GM12878 (cell line): ENCODE results near the gene SARS2. TPM values are rescaled to one million over a fixed set of nuclear protein-coding genes. Genes with fewer than 3 reads are reported as not detected.

ENCODE experiments used
- ATAC-seq: fragments of 200-7000 bp; cut with Tn5 transposase; 3 replicates; pipeline ENCODE4 v1.9.1; 2020; ENCODE audit warnings: mild to moderate bottlenecking, moderate library complexity
- BruUV-seq: library from RNA; stranded (reverse); fragments of 400-500 nt; replicated peaks from 2 replicates; lab custom pipeline; 2021; lab: Mats Ljungman, UMichigan
- CTCF ChIA-PET: fragments of 300-600 bp; sonication (Branson Sonifier 250); formaldehyde crosslinking; extraction: SDS; loops from one replicate; lab custom pipeline; 2021; ENCODE audit warnings: inconsistent platforms; lab: Yijun Ruan, JAX
- POLR2A ChIA-PET: fragments of 350-600 bp; formaldehyde crosslinking; extraction: SDS; loops from one replicate; lab custom pipeline; 2021; ENCODE audit warnings: inconsistent platforms; lab: Charles Lee
- RAD21 ChIA-PET: fragments of 300-600 bp; sonication (Branson Sonifier 250); formaldehyde crosslinking; loops from one replicate; lab custom pipeline; 2023; ENCODE audit warnings: antibody characterized with exemption; ENCODE audit not compliant: unreplicated experiment; lab: Charles Lee
- SMC1A ChIA-PET: fragments of 300-600 bp; sonication (Branson Sonifier 250); formaldehyde crosslinking; loops from one replicate; lab custom pipeline; 2023; ENCODE audit not compliant: unreplicated experiment, uncharacterized antibody; lab: Charles Lee
- DNase-seq: peaks from one replicate; pipeline ENCODE4 v3.0.0-alpha.2; 2011; ENCODE audit warnings: low read depth, low spot score
- FAIRE-seq: peaks from 3 replicates; lab custom pipeline; 2011; peaks lifted over from hg19 to GRCh38; lab: Jason Lieb, UNC
- H2AFZ ChIP-seq: 2 replicates; pipeline ENCODE4 v1.6.0; 2011; ENCODE audit warnings: low read depth, low read length, control low read depth; ENCODE audit not compliant: control insufficient read depth
- H3K27ac ChIP-seq: 2 replicates; pipeline ENCODE4 v1.5.1; 2011; ENCODE audit warnings: control low read depth; ENCODE audit not compliant: control insufficient read depth, insufficient read depth
- H3K27me3 ChIP-seq, 2 experiments: replicated peaks in 1 of 2; 2 replicates each; pipeline versions ENCODE4 v1.6.0 to v1.6.1; 2011; ENCODE audit warnings: low read length in 1 of 2; ENCODE audit not compliant: control insufficient read depth in 2 of 2, insufficient read depth in 2 of 2
- H3K36me3 ChIP-seq, 2 experiments: 2 replicates each; pipeline ENCODE4 v1.5.1; 2011; ENCODE audit warnings: low read length in 1 of 2; ENCODE audit not compliant: control insufficient read depth in 2 of 2, insufficient read depth in 2 of 2
- H3K4me1 ChIP-seq: 2 replicates; pipeline ENCODE4 v1.6.1; 2011; ENCODE audit warnings: mild to moderate bottlenecking, low read length, moderate library complexity, mixed read lengths; ENCODE audit not compliant: control insufficient read depth, insufficient read depth
- H3K4me2 ChIP-seq: 2 replicates; pipeline ENCODE4 v1.6.0; 2011; ENCODE audit warnings: control low read depth; ENCODE audit not compliant: control insufficient read depth, insufficient read depth
- H3K4me3 ChIP-seq: fragments of 200-600 bp; sonication (generic); 2 replicates; pipeline ENCODE4 v1.5.1; 2016
- H3K79me2 ChIP-seq: 2 replicates; pipeline ENCODE4 v1.6.0; 2011; ENCODE audit warnings: low read length; ENCODE audit not compliant: control insufficient read depth, insufficient read depth
- H3K9ac ChIP-seq: 2 replicates; pipeline ENCODE4 v1.8.0; 2011; ENCODE audit warnings: low read length, control low read depth, mixed read lengths; ENCODE audit not compliant: control insufficient read depth, insufficient read depth
- H3K9me3 ChIP-seq: replicated peaks from 3 replicates; pipeline ENCODE4 v1.5.1; 2011; ENCODE audit warnings: mild to moderate bottlenecking, low read length; ENCODE audit not compliant: control insufficient read depth, insufficient read depth
- H4K20me1 ChIP-seq: 2 replicates; pipeline ENCODE4 v1.6.0; 2011; ENCODE audit not compliant: control insufficient read depth, insufficient read depth
- CBFB ChIP-seq: IDR thresholded peaks from 2 replicates; pipeline ENCODE4 v1.6.1; 2016; ENCODE audit warnings: antibody characterized with exemption, low read depth
- CREM ChIP-seq: IDR thresholded peaks from 2 replicates; pipeline ENCODE4 v1.6.1; 2014; ENCODE audit warnings: antibody characterized with exemption, low read depth
- CTCF ChIP-seq, 3 experiments: IDR thresholded peaks in 2 of 3; conservative IDR thresholded peaks in 1 of 3; 2 replicates each; pipeline ENCODE4 v1.5.1; 2011; ENCODE audit warnings: low read depth in 3 of 3, low read length in 3 of 3, mild to moderate bottlenecking in 3 of 3, control low read depth in 2 of 3, moderate library complexity in 2 of 3, inconsistent platforms in 1 of 3, mixed read lengths in 1 of 3; ENCODE audit not compliant: control insufficient read depth in 2 of 3, insufficient read depth in 1 of 3; ENCODE audit errors: extremely low read depth in 1 of 3
- FOXK2 ChIP-seq: fragments of 450-650 bp; IDR thresholded peaks from 2 replicates; pipeline ENCODE4 v1.6.1; 2017; ENCODE audit warnings: mild to moderate bottlenecking, moderate library complexity
- GATAD2B ChIP-seq: fragments of 450-650 bp; conservative IDR thresholded peaks from 2 replicates; pipeline ENCODE4 v1.6.1; 2017; ENCODE audit warnings: low read depth, mild to moderate bottlenecking, moderate library complexity
- NFYA ChIP-seq: IDR thresholded peaks from 2 replicates; pipeline ENCODE4 v1.6.1; 2011; ENCODE audit warnings: low read depth, mild to moderate bottlenecking, low read length, improper control_type of control experiment, borderline replicate concordance
- NR2F1 ChIP-seq: fragments of 450-650 bp; conservative IDR thresholded peaks from 2 replicates; pipeline ENCODE4 v1.6.1; 2017; ENCODE audit warnings: mild to moderate bottlenecking
- POLR2A ChIP-seq: IDR thresholded peaks from 2 replicates; pipeline ENCODE4 v1.6.1; 2011; ENCODE audit warnings: low read depth, mild to moderate bottlenecking, low read length
- RAD21 ChIP-seq: IDR thresholded peaks from 2 replicates; pipeline ENCODE4 v1.6.1; 2011; ENCODE audit warnings: mild to moderate bottlenecking, low read depth, low read length, moderate library complexity; ENCODE audit not compliant: insufficient read depth
- RB1 ChIP-seq: fragments of 450-650 bp; formaldehyde crosslinking; IDR thresholded peaks from 2 replicates; pipeline ENCODE4 v1.6.1; 2017; ENCODE audit warnings: mild to moderate bottlenecking, borderline replicate concordance
- RELB ChIP-seq: fragments of 450-650 bp; IDR thresholded peaks from 2 replicates; pipeline ENCODE4 v1.6.1; 2017; ENCODE audit warnings: low read depth, mild to moderate bottlenecking, moderate library complexity
- RFX5 ChIP-seq: IDR thresholded peaks from 2 replicates; pipeline ENCODE4 v1.6.1; 2011; ENCODE audit warnings: low read depth, low read length, improper control_type of control experiment
- ZBTB4 ChIP-seq: fragments of 450-650 bp; formaldehyde crosslinking; IDR thresholded peaks from 2 replicates; pipeline ENCODE4 v1.4.0; 2022; ENCODE audit warnings: mild to moderate bottlenecking, moderate library complexity
- ZNF274 ChIP-seq: IDR thresholded peaks from one replicate; pipeline ENCODE4 v1.8.0; 2011; ENCODE audit not compliant: insufficient read length, insufficient read depth
- WGBS: methylation state at CpG from one replicate; pipeline ENCODE4 v1.1.6; 2016; ENCODE audit warnings: low lambda C conversion rate; ENCODE audit not compliant: insufficient replicate concordance, insufficient coverage; ENCODE audit errors: missing lambda C conversion rate; 5-methylcytosine and 5-hydroxymethylcytosine counted together
- in situ Hi-C: fragments of 300-500 bp; cut with MboI; formaldehyde crosslinking; loops from 9 replicates; pipeline ENCODE4 v1.14.3; 2018; ENCODE audit warnings: mixed read lengths
- intact Hi-C: fragments of 100-400 bp; cut with micrococcal nuclease; formaldehyde crosslinking; loops from one replicate; pipeline ENCODE4 v1.14.2; 2022; ENCODE audit not compliant: unreplicated experiment
- polyA plus RNA-seq, 11 experiments: library from polyadenylated mRNA; depleted of rRNA in 4 of 11; unstranded in 6 of 11; stranded (reverse) in 5 of 11; fragments of >200 nt; fragmentation: Nextera tagmentation in 4 of 11; fragmentation: Illumina TruSeq in 1 of 11; extraction: Ambion mirVana in 4 of 11; extraction: Trizol in 1 of 11; gene quantifications; 1 replicate in 1 of 11; 2 replicates in 10 of 11; pipeline versions ENCODE4 v1.2.1 to v1.2.3, GENCODE V29; 2011 to 2016; ENCODE audit warnings: inconsistent platforms in 2 of 11, missing spikeins in 2 of 11, low read depth in 1 of 11
- total RNA-seq, 4 experiments: library from RNA; depleted of rRNA in 3 of 4; stranded (reverse); fragments of >200 nt in 3 of 4; fragmentation: Illumina TruSeq in 1 of 4; extraction: Trizol in 1 of 4; gene quantifications; 2 replicates each; pipeline versions ENCODE4 v1.2.1 to v1.2.3, GENCODE V29; 2013 to 2021

Gene SARS2
- total and polyA plus RNA-seq, 10 of the 15 experiments (the other 5 are each of a cell fraction or from before 2014, with no cell fraction given), result 2.6 to 50.3 (median 27.5) TPM

GRCh38 chr19:38913958-38914357 lies 16.6 kb downstream of the SARS2 start:
- no peaks in the 10 kb centered on the region for H3K79me2 ChIP-seq
- no peak overlapping the region for H3K4me3 ChIP-seq
- in situ Hi-C loops (no loop called here), intact Hi-C loops (no loop called here)
- ATAC-seq (no peak), DNase-seq (no peak), FAIRE-seq (no peak)
- no peaks in the 10 kb centered on the region for H4K20me1 ChIP-seq
- CTCF ChIA-PET, result interaction anchor here (1.6 to 1.8 kb wide), 4 partner anchors 13 to 277 kb away, joined by 3 to 5 read pairs (median 4); partner anchors contain the start of genes MRPS12 and SARS2
- no peak overlapping the region for H3K27ac ChIP-seq
- RAD21 ChIA-PET, result no interaction called here
- no peak overlapping the region for H2AFZ ChIP-seq
- BruUV-seq, result no TSS peak
- H3K9ac ChIP-seq, result no peak overlapping the region
- POLR2A ChIA-PET, result interaction anchor here (0.6 kb wide), 1 partner anchor 39 kb away, joined by 4 read pairs; no protein-coding TSS in a partner anchor
- 81% methylated on average over 8 of the region's 8 CpGs for WGBS
- no peak overlapping the region for H3K4me2 ChIP-seq
- H3K36me3 ChIP-seq, result no peaks in the 10 kb centered on the region
- H3K9me3 ChIP-seq, result no peaks in the 10 kb centered on the region
- no peaks in the 10 kb centered on the region for H3K27me3 ChIP-seq
- TF ChIP-seq POLR2A (no peak), RAD21 (no peak), RFX5 (no peak), ZNF274 (no peak), CTCF (IDR thresholded peaks at IDR 0.05 in 2 of 3, conservative IDR thresholded peaks at IDR 0.05 in 1 of 3; ENCODE audit: control insufficient read depth in 2 of 3, extremely low read depth in 1 of 3, insufficient read depth in 1 of 3, low read depth in 3 of 3, low read length in 3 of 3) (no peak), RB1 (no peak), RELB (no peak), ZBTB4 (CRISPR knock-in tag) (no peak), CREM (no peak), NFYA (no peak), FOXK2 (no peak), GATAD2B (no peak), CBFB (no peak), NR2F1 (no peak)
- SMC1A ChIA-PET, result no interaction called here
- H3K4me1 ChIP-seq, result no peaks in the 10 kb centered on the region
